ENCODE data around the gene PRIM2. TPM values are rescaled to one million over a fixed set of nuclear protein-coding genes. Genes with fewer than 3 reads are reported as not detected.
"Not testable (repeated sequence)": the region's sequence is repeated elsewhere in the genome, so short reads cannot be mapped to it uniquely, and the experiment has no call there.

PRIM2 gene, protein sequence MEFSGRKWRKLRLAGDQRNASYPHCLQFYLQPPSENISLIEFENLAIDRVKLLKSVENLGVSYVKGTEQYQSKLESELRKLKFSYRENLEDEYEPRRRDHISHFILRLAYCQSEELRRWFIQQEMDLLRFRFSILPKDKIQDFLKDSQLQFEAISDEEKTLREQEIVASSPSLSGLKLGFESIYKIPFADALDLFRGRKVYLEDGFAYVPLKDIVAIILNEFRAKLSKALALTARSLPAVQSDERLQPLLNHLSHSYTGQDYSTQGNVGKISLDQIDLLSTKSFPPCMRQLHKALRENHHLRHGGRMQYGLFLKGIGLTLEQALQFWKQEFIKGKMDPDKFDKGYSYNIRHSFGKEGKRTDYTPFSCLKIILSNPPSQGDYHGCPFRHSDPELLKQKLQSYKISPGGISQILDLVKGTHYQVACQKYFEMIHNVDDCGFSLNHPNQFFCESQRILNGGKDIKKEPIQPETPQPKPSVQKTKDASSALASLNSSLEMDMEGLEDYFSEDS
- polyA plus RNA-seq = 9.5 TPM
- long read RNA-seq, donor 1, partial matches to known transcripts = 0 of 1 reads
- long read RNA-seq, donor 1, other reads (novel, unspliced or antisense) = 0 of 1 reads
- long read RNA-seq, donor 2, partial matches to known transcripts = 0 of 1 reads
- long read RNA-seq, donor 2, other reads (novel, unspliced or antisense) = 0 of 1 reads
- long read RNA-seq, donor 3, partial matches to known transcripts = 0 of 2 reads
- long read RNA-seq, donor 3, other reads (novel, unspliced or antisense) = 0 of 2 reads
- long read RNA-seq, donor 4 = 0 reads
- long read RNA-seq, donor 5, partial matches to known transcripts = 0 of 4 reads
- long read RNA-seq, donor 5, other reads (novel, unspliced or antisense) = 0 of 4 reads
- long read RNA-seq, donor 6, partial matches to known transcripts = 0 of 1 reads
- long read RNA-seq, donor 6, other reads (novel, unspliced or antisense) = 0 of 1 reads
- long read RNA-seq, donor 7 = 0 reads
- long read RNA-seq, donor 8, partial matches to known transcripts = 0 of 1 reads
- long read RNA-seq, donor 8, other reads (novel, unspliced or antisense) = 0 of 1 reads
- long read RNA-seq, donor 9, partial matches to known transcripts = 0 of 1 reads
- long read RNA-seq, donor 9, other reads (novel, unspliced or antisense) = 0 of 1 reads
- long read RNA-seq, donor 10, partial matches to known transcripts = 9 of 12 reads
- long read RNA-seq, donor 10, other reads (novel, unspliced or antisense) = 0 of 12 reads
- long read RNA-seq, donor 11, partial matches to known transcripts = 0 of 2 reads
- long read RNA-seq, donor 11, other reads (novel, unspliced or antisense) = 0 of 2 reads

DNA sequence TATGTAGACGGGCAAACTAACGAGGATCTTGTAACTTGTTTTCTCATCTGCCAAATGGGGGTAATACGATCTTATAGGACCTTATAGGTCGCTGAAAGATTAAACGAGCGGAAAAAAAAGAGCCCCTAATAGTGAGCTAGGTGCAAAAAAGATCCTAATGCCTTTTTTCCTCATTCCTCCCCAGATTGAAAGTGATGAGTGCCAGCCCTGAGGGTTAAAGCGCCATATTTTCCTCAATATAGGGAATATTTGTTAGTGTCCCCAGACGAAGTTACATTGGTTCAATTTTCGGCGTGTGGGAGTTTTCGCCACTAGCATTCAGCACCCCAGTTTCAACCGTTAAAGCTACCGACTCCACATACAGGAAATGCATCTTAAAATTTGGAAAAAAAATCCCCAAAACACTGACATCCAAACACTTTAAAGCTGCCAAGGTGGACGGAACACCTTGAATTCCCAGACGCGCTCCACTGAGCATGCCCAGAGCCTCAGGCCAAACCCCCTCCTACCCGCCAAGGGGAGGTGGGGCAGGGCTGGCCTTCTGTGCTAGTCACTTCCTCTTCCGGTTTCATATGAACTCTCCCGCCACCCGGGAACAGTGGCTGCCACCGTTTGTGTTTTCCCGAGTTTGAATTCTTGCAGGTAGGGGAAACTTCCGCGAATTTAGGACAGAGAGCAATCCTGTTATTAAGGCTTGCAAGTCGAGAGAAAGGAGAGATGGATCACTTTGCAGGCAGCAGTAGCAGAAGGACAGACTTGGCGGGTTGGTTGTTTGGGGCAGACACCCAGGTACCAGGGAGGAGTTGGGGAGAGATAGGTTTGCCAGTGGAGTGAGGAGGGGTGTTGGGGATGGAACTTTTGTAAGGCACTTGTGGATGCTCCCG is at the start of gene PRIM2:
Gene PRIM2 (plus strand): TSS at position 571 of the 884 bp plus-strand sequence. CDS start 816 bp downstream, outside the sequence.
- WGBS (ENCODE audit: insufficient coverage, low lambda C conversion rate) = no CpG with 5 or more reads among the region's 27 CpGs

GRCh38 chr6:57268294-57268640 is 49.2 kb upstream of the PRIM2 start:
- Histone ChIP-seq H3K4me3 (ENCODE audit: low read length) (no peak overlapping the region), H3K4me1 (ENCODE audit: control insufficient read depth, insufficient read depth, low read length) (no peaks in the 10 kb centered on the region)

More for the DNA sequence above, at the start of gene PRIM2:
- Histone ChIP-seq H3K9me3 (ENCODE audit: control insufficient read depth, low read depth, low read length) (no peaks in the 10 kb centered on the region), H3K4me3 (ENCODE audit: low read length) (peak within 1 kb of the TSS; percentile 64), H3K27ac (ENCODE audit: low read length) (no peak within 1 kb of the TSS), H3K27me3 (ENCODE audit: control insufficient read depth, insufficient read depth, low read length) (no peaks in the 10 kb centered on the region), H3K36me3 (ENCODE audit: control insufficient read depth, insufficient read depth, low read length) (peaks cover 22% of the 10 kb centered on the region), H3K4me1 (ENCODE audit: control insufficient read depth, insufficient read depth, low read length) (peaks cover 6% of the 10 kb centered on the region)
- DNase-seq = peak; percentile 87

GRCh38 chr6:57274113-57274824 is 43.2 kb upstream of the PRIM2 start:
- H3K36me3 ChIP-seq (ENCODE audit: control insufficient read depth, insufficient read depth, low read length); H3K27me3 ChIP-seq (ENCODE audit: control insufficient read depth, insufficient read depth, low read length); DNase-seq; H3K9me3 ChIP-seq (ENCODE audit: control insufficient read depth, low read depth, low read length); H3K27ac ChIP-seq (ENCODE audit: low read length); H3K4me1 ChIP-seq (ENCODE audit: control insufficient read depth, insufficient read depth, low read length); H3K4me3 ChIP-seq (ENCODE audit: low read length): not testable (repeated sequence)
- no CpG with 5 or more reads among the region's 17 CpGs for whole genome bisulfite sequencing (ENCODE audit: insufficient coverage, low lambda C conversion rate)

More at GRCh38 chr6:57268294-57268640, 49.2 kb upstream of the PRIM2 start:
- H3K27me3 ChIP-seq (ENCODE audit: control insufficient read depth, insufficient read depth, low read length) = no peaks in the 10 kb centered on the region
- DNase-seq = no peak
- no peaks in the 10 kb centered on the region for H3K9me3 ChIP-seq (ENCODE audit: control insufficient read depth, low read depth, low read length)
- no peaks in the 10 kb centered on the region for H3K36me3 ChIP-seq (ENCODE audit: control insufficient read depth, insufficient read depth, low read length)
- no peak overlapping the region for H3K27ac ChIP-seq (ENCODE audit: low read length)

- no CpG with 5 or more reads among the region's 3 CpGs for WGBS (ENCODE audit: insufficient coverage, low lambda C conversion rate)
- Histone ChIP-seq H3K36me3 (ENCODE audit: control insufficient read depth, insufficient read depth, low read length) (no peaks in the 10 kb centered on the region), H3K4me1 (ENCODE audit: control insufficient read depth, insufficient read depth, low read length) (no peaks in the 10 kb centered on the region), H3K4me3 (ENCODE audit: low read length) (no peak overlapping the region), H3K9me3 (ENCODE audit: control insufficient read depth, low read depth, low read length) (no peaks in the 10 kb centered on the region), H3K27ac (ENCODE audit: low read length) (no peak overlapping the region), H3K27me3 (ENCODE audit: control insufficient read depth, insufficient read depth, low read length) (no peaks in the 10 kb centered on the region)
- no peak for DNase-seq
Observed at GRCh38 chr6:57275384-57275783, 42.0 kb upstream of the PRIM2 start.

DNA sequence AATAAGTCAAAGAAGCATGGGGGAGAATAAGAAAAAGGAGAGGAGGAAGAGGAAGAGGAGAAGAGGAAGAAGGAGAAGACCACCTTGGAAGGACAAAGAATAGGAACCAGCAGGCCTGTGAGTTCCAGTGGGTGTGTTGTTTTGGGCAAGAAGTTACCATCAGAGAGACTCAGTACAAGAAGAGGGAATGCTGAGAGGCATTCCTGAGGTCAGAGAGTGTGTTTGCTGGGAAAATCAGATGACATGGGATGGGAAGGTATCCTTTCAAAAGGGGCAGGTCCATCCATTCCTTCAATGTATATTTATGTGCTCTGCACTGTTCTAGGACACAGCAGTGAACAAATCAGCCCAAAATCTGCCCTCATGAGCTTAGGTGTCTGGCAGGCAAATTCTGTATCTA is 40.5 kb upstream of the PRIM2 start:
- no peak overlapping the region for H3K27ac ChIP-seq (ENCODE audit: low read length)
- no peaks in the 10 kb centered on the region for H3K4me1 ChIP-seq (ENCODE audit: control insufficient read depth, insufficient read depth, low read length)
- no peak for DNase-seq
- H3K9me3 ChIP-seq (ENCODE audit: control insufficient read depth, low read depth, low read length) = no peaks in the 10 kb centered on the region
- H3K27me3 ChIP-seq (ENCODE audit: control insufficient read depth, insufficient read depth, low read length) = no peaks in the 10 kb centered on the region
- no peaks in the 10 kb centered on the region for H3K36me3 ChIP-seq (ENCODE audit: control insufficient read depth, insufficient read depth, low read length)
- H3K4me3 ChIP-seq (ENCODE audit: low read length) = no peak overlapping the region

DNA sequence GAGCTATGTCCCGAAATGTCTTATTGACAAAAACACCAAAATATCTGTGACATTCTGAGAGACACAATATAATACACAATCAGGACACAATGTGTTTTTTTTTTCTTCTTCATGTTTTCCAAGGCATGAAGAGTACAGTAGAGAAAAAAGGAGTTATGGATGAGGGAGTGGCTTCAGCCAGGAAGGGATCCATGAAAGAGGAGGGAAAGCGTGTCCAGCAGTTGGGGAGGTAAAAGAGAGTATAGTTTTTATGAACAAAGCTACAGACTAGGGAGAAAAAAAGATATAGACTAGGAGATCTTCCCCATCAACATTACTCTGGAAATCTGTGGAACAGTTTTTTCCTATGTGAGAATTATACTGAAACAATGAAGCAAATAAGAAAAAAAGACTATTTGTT is 38.9 kb upstream of the PRIM2 start:
- Histone ChIP-seq H3K4me3 (ENCODE audit: low read length) (no peak overlapping the region), H3K36me3 (ENCODE audit: control insufficient read depth, insufficient read depth, low read length) (no peaks in the 10 kb centered on the region), H3K27ac (ENCODE audit: low read length) (no peak overlapping the region), H3K4me1 (ENCODE audit: control insufficient read depth, insufficient read depth, low read length) (no peaks in the 10 kb centered on the region), H3K27me3 (ENCODE audit: control insufficient read depth, insufficient read depth, low read length) (no peaks in the 10 kb centered on the region), H3K9me3 (ENCODE audit: control insufficient read depth, low read depth, low read length) (no peaks in the 10 kb centered on the region)
- 82% methylated on average over 2 of the region's 2 CpGs for WGBS (ENCODE audit: insufficient coverage, low lambda C conversion rate)
- no peak for DNase-seq

GRCh38 chr6:57279013-57279412 is 38.4 kb upstream of the PRIM2 start:
- H3K27ac ChIP-seq (ENCODE audit: low read length) = no peak overlapping the region
- H3K36me3 ChIP-seq (ENCODE audit: control insufficient read depth, insufficient read depth, low read length) = no peaks in the 10 kb centered on the region
- H3K9me3 ChIP-seq (ENCODE audit: control insufficient read depth, low read depth, low read length) = no peaks in the 10 kb centered on the region
- no peaks in the 10 kb centered on the region for H3K4me1 ChIP-seq (ENCODE audit: control insufficient read depth, insufficient read depth, low read length)
- DNase-seq = no peak
- no peak overlapping the region for H3K4me3 ChIP-seq (ENCODE audit: low read length)
- WGBS (ENCODE audit: insufficient coverage, low lambda C conversion rate) = 71% methylated on average over 1 of the region's 2 CpGs
- H3K27me3 ChIP-seq (ENCODE audit: control insufficient read depth, insufficient read depth, low read length) = no peaks in the 10 kb centered on the region

- Histone ChIP-seq H3K9me3 (ENCODE audit: control insufficient read depth, low read depth, low read length) (no peaks in the 10 kb centered on the region), H3K36me3 (ENCODE audit: control insufficient read depth, insufficient read depth, low read length) (no peaks in the 10 kb centered on the region), H3K27me3 (ENCODE audit: control insufficient read depth, insufficient read depth, low read length) (no peaks in the 10 kb centered on the region), H3K27ac (ENCODE audit: low read length) (no peak overlapping the region), H3K4me1 (ENCODE audit: control insufficient read depth, insufficient read depth, low read length) (no peaks in the 10 kb centered on the region), H3K4me3 (ENCODE audit: low read length) (no peak overlapping the region)
- DNase-seq = no peak
Observed at GRCh38 chr6:57283106-57283505, 34.3 kb upstream of the PRIM2 start.

DNA sequence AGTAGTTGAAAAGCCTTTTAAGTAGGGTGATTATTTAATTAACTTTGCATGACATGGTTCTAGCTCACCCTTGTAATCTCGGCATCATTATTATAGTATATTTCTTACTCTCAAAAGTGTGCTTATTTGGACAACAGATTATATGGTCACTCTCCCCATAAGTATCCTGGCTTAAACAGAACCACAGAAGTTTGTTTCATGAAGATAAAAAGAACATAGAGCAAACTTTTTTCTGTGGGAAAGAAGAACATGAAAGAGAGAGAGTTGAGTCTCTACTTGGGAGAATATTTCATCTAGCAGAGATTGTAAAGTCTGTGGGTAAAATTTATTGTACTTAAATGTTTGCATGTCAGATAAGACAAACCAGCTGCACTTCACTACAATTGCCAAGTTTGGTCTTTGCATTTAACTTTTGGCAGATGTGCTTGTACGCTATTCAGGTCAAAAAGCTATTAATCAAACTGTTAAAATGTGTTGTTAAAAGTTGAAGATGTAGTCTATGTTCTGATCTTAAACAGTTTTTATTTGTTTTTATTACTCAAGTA is 33.4 kb upstream of the PRIM2 start:
- WGBS (ENCODE audit: insufficient coverage, low lambda C conversion rate) = 20% methylated on average over 1 of the region's 2 CpGs
- H3K27me3 ChIP-seq (ENCODE audit: control insufficient read depth, insufficient read depth, low read length) = no peaks in the 10 kb centered on the region
- no peaks in the 10 kb centered on the region for H3K4me1 ChIP-seq (ENCODE audit: control insufficient read depth, insufficient read depth, low read length)
- no peaks in the 10 kb centered on the region for H3K36me3 ChIP-seq (ENCODE audit: control insufficient read depth, insufficient read depth, low read length)
- no peaks in the 10 kb centered on the region for H3K9me3 ChIP-seq (ENCODE audit: control insufficient read depth, low read depth, low read length)
- no peak for DNase-seq
- no peak overlapping the region for H3K4me3 ChIP-seq (ENCODE audit: low read length)
- H3K27ac ChIP-seq (ENCODE audit: low read length) = no peak overlapping the region
